GM19099 (cell line): ENCODE measurements around the gene B4GALT4.

Experiments used
- POLR2A ChIP-seq: IDR thresholded peaks from 3 replicates; pipeline ENCODE4 v1.6.1; 2011; ENCODE audit warnings: low read depth; ENCODE audit not compliant: insufficient read length; ENCODE audit errors: extremely low read depth

Gene B4GALT4, protein sequence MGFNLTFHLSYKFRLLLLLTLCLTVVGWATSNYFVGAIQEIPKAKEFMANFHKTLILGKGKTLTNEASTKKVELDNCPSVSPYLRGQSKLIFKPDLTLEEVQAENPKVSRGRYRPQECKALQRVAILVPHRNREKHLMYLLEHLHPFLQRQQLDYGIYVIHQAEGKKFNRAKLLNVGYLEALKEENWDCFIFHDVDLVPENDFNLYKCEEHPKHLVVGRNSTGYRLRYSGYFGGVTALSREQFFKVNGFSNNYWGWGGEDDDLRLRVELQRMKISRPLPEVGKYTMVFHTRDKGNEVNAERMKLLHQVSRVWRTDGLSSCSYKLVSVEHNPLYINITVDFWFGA

DNA sequence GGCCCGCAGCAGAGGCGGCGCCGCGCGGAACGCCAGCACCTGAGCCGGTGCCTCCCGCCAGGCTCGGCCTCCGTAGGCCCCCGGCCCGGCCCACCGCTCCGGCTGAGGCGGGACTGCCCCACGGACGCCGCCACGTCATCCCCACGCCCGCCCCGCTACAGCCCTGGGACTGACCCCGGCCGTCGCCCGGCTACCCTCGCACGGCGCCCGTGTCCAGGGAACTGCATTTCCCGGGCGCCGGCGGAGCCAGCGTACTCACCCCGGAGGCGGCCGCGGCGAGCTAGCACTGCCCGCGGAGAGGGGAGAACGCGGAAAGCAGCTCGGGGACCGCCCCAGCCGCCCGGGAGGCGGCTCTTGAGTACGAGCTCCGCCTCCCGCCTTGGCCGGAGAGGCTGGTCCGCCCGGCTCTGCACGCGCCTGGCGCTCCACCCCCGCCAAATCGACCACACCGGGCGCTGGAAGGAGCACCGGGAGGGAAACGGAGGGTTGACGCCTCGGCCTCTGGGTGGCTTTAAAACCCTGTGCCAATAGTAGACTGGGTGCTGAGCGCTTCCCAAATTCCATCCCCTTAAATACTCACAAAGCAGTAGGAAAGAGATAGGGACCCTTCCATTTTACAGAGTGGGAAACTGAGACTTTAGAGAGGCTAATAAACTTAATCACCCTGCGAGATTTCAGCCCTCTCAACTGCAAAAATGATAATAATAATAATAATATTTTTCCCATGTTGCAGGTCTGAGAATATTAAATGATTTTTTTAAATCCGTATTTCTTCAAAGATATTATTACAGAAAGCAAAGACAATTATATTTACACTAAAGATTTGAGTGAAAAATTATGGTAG lies at the start of gene B4GALT4:
Gene B4GALT4, minus strand, starts transcription at position 288 of the 844 bp plus-strand sequence. CDS start 10,779 bp downstream, outside the sequence.
- peak; percentile 86 for TF ChIP-seq POLR2A

DNA sequence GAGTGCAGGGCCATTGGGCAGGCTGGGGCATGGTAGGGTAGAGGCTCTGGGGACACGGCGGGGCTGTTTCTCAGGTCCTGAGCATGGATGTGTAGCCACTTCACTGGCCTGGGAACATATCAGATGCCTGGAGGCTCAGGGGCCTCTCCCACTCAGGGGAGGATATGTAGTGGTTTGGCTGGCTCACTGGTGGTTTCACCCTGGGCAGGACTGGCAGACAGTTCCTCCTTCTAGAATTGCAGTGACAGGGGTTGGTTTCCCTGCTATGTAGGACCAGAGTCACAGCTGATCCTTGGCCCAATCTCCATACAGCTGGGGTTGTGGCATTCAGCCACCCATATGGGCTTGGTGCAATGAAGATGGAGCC lies 48.7 kb upstream of the B4GALT4 start:
- no peak for TF ChIP-seq POLR2A

DNA sequence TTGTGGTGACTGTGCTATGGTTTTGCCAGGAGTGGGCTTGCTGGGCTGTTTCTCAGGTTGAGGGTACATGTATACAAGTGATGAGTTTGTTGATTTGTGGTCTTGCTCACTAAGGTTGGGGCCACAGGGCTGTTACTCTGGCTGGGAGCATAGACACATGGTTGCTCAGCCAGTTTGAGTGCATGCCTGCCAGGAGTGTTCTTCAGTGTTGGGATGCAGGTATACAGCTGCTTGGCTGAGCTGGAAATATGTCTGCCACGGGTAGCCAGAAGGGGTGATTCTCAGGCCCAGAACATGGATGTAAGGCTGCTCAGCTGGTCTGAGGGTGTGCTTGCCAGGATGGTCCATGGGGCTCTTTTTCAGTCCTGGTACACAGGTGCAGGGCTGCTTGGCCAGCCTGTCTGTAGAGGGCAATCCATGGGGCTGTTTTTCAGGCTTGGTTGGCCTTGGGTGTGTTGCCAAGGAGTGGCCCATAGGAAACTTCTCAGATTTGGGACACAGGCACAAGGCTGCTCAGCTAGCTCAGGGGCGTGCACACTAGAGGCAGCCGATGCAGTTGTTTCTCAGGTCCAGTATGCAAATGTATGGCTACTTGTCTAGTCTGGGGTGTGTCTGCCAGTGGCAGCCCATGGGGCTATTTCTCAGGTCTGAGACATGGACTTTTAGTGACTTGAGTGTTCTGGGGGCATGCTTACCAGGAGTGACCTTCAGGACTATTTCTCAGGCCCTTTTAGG lies 48.2 kb upstream of the B4GALT4 start:
- TF ChIP-seq POLR2A, result no peak

DNA sequence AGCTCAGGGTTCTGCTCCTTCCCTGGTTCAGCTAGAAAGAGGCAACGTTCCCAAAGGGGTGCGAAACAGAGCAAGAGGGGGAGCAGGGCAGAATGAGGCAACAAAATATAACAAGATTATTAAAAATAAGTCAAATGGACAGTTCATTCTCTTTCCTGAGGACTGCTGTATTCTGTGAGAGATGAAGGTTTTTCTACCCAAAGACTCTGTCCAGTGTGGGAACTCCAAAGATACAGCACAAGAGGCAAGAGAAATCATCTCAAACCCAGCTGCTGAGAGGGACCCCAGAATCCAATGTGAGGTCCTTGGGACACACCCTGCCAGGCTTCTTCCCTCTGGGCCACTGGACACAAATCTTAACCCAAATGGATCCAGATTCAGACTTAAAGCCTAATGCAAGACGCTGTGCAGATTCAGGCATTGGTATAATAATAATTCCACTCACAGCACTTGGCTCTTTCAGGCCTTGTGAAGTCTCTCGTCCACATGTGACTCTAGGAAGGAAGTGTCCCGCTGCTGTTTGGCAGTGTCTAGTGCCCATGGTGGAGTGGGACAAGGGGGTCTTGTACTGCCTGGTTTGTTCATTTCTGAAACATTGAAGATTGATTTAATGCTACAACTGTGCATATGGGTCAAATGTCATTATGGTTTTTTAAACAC lies 39.0 kb upstream of the B4GALT4 start:
- TF ChIP-seq POLR2A, result no peak

DNA sequence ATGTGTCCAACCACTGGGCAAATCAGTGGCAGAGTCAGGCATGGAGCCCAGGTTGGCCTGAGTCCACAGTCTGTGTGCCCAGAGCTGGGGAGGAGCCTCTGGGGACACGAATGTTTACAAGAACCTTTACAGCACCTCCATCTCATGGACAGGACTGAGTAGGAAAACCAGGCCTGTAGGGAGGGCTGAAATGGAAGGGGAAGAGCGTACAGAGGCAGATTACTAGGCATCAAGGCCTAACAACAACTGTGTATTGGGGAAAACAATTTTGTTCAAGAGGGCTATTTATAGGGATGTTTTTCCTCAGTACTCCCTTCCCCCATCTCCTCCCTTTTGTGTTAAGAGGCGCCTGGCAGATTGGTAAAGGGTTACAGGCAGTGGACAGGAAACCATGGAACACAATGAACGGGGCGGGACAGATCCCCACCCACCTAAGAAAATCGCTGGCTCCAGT lies 38.5 kb upstream of the B4GALT4 start:
- TF ChIP-seq POLR2A, result no peak

DNA sequence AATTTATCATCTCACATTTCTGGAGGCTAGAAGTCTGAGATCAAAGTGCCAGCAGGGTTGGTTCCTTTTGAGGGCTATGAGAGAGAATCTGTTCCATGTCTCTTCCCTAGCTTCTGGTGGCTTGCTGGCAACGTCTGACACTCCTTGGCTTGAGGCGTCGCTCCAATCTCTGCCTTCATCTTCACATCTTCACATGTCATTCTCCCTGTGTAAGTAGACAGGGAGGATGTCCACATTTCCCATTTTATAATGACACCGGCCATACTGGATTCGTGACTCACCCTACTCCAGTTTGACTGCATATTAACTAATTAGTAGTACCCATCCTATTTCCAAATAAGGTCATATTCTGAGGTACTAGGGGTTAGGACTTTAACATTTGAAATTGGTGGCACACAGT lies 36.0 kb upstream of the B4GALT4 start:
- TF ChIP-seq POLR2A, result no peak

DNA sequence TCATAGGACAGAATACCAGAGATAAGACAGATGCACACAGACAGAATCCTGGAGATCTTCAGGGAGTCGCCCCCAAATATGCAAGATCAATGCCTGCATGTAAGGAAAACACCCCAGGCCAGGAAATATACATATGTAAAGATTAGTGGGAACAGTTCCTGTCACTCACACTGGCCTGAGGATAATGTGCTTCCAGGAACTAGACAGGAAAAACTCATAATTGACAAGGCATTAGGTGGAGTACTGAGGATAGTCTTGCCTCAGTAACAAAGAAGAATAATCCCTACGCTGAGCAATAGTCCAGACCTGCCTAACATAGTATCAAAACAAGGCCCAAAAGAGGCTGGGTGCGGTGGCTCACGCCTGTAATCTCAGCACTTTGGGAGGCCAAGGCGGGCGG lies 20.4 kb upstream of the B4GALT4 start:
- TF ChIP-seq POLR2A, result no peak

DNA sequence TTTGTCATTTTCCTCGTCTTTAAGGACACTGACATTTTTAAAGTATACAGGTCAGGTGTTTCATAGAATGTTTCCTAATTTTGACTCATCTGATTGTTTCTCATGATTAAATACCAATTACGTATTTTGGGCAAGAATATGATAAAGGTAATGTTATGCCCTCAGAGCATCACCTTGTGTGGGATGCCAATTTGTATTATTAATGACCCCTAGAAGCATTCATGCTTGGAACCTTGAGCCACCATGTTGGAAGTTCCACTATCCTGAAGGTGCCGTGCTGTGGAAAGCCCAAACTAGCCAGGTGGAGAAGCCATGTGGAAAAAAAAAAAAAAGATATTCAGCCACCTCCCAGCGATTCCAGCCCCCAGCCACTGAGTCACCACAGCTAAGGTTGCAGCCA lies 19.1 kb upstream of the B4GALT4 start:
- no peak for TF ChIP-seq POLR2A

DNA sequence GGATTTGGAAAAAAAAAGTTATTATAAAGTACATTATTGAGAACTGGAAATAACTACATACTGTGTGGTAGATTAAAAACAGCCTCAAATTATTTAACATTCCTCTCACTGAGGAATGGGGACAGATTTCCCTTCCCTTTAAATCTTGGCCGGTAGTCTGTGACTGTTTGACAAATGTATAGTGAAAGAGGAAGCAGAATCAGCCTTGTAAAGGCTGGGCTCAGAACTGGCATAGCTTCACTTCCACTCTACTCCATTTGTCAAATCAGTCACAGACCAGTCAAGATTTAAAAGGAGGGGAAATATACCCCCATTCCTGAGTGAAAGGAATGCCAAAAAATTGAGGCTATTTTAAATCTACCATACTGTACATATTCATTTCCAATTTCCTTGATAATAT lies 18.2 kb upstream of the B4GALT4 start:
- TF ChIP-seq POLR2A, result no peak

DNA sequence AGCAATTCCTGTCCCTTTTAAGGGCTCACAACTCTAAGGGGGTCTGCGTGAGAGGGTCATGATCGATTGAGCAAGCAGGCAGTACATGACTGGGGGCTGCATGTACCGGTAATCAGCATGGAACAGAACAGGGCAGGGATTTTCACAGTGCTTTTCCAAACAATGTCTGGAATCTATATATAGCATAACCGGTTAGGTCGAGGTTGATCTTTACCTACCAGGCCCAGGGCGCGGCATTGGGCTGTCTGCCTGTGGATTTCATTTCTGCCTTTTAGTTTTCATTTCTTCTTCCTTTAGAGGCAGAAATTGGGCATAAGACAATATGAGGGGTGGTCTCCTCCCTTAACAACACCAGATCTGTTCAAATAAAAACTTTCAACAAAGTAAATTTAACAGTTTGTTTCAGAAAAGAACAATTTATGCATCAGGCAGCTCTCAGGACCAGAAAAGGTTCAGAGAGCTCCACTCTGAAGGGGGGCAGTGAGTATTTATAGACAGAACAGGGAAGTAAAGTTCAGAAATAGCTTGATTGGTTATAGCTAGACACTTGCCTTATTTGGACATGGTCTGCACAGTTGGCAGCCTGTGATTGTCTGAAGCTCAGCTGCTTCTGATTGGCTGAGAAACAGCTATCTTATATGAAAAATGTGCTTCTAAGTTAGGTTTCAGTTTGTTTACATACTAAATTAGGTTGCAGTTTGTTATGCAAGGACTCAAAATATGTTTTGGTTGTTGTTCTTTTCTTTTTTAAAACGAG lies 17.2 kb upstream of the B4GALT4 start:
- no peak for TF ChIP-seq POLR2A

DNA sequence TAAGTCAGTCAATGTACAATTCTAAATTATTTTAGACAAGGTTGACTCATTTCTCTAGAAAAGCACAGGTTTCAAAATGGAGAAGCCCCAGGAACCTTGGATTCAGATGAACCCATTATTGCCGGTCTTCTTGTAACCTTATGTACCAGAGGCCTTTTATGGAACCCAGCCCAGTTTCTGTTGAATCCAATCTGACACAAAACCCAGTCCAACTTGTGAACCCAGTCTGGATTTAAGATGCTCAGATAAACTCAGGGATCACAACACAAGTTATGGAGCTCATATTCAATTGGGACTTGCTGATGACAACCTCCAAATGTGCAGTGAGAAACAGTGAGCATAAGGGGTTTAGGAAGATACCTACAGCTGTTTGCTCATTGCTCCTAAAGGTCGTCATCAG lies 16.4 kb upstream of the B4GALT4 start:
- no peak for TF ChIP-seq POLR2A

DNA sequence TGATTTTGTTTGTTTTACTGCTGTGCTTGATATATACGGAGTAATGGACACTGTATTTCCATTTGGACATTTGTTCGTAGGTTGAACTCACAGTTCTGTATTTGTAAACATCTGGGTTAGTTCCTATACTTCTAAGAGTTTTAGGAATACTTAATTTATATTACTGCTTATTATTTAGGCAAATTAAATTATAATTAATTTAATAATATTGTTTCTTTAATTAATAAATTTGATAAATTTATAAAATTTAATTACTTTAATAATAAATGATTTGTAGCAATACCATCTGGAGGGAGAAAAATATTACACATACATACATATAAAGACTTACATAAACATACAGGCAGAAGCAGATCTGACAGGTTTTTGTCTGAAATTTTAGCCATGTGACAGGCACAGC lies 14.5 kb upstream of the B4GALT4 start:
- no peak for TF ChIP-seq POLR2A

DNA sequence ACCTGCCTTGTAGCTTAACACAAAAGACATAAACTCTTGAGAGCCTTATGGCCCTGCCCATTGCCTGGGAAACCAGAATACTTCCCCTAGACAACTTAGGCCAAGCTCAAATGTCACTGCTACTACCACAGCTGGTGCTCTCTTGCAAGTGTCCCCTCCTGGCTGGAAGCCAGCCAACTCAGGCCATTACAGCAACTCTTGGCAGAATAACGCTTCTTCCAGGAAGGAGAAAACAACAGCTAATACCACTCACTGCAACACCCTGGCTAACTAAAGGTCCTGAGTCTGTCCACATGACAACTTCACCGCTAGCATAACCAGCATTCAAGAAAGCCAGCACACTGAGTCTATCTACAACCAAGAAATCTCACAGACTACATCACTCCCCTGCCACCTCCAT lies 5.1 kb upstream of the B4GALT4 start:
- TF ChIP-seq POLR2A, result no peak

DNA sequence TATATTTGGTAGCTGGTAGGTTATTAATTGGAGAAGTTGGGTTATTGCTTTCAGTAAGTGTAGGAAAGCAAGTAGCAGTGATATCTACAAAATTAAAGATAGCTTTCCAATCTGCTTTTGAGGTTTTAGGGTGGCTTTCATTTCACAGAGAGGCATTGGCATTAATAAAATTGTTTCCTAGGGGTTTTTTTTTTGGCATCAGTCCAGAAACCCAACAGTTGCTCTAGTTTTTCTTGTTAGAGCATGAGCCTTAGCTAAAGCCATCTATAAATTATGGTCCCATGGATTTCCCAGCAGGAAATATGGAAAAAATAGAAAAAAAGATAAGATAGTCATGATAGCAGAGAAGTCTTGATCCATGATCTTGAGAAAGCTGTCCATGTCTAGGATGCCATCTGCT lies 3.0 kb upstream of the B4GALT4 start:
- no peak for TF ChIP-seq POLR2A

DNA sequence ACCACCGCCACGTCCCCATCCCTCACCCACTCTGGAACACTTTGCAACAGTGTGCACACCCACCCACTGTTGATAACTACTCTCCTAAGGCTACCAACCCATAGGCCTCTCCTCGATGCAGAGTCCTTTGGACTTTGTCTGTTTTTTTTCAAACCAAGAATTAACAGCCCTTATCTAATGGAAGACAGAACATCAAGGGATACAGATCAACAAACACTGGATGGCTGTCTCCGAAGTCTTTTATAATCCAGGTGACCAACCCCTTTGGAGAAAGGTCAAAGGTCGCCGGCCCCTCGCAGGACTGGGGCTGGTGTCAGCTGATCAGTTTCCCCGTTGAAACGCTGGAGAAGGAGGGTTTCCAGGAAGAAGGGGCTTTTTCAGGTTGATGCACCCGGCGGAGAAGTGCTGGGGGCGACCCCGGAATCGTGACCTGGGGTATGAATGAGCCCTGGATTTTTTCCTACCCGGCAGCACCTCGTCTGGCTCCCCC lies 532 bp downstream of the B4GALT4 start:
- TF ChIP-seq POLR2A, result no peak
